ENCODE data around the gene SORCS2. TPM values are rescaled to one million over a fixed set of nuclear protein-coding genes. Genes with fewer than 3 reads are reported as not detected.

The SORCS2 gene
- total and polyA plus RNA-seq, 2 of the 13 experiments (the other 11 are each of a cell fraction or from before 2014, with no cell fraction given), result 0.82 to 1.0 TPM

DNA sequence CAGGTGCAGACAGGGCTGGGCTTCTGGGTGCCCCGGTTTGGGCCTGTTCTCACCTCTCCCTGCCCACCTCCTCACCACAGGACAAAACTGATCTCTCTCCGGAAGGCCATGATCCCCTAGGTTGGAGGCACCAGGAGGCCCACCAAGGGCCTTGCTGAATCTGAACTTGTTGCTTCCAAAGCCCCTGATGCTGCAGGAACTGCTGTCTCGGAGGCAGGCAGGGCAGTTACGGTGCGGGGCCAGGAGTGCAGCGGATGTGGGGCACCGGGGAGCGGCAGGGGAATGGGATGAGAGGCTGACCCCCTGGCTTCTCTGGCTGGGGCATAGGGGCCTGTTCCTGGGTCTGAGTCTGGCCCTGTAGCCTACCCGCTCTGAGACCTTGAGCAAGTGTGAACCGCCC is 342.8 kb downstream of the SORCS2 start:
- no TSS peak for BruUV-seq (replicated peaks)
- CTCF ChIA-PET (ENCODE audit: low intra/inter-chr PET ratio, low total read pairs), result no interaction called here

DNA sequence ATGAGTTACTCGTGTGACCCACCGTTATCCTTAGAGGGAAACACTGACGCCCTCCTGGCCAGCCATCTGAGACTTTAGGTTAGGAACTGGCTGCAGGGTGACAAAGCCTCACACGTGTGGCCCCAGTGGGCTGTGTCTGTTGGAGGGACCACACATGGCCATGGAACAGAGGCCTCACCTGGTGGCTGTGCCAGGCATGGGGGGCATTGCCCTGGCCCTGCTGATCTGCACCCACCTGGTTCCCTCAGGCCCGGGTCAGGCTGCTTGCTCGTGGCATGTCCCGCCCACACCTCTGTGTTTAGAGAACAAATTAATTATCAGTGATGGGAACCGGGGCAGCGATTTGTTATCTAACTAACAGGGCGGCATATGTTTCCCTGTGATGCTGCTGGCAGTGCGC is 343.3 kb downstream of the SORCS2 start:
- ATAC-seq (no peak), DNase-seq (ENCODE audit: low spot score) (no peak), FAIRE-seq (no peak)
- H3K9ac ChIP-seq (ENCODE audit: insufficient read depth, low read depth, low read length), result no peak overlapping the region
- peaks cover 2% of the 10 kb centered on the region for H3K79me2 ChIP-seq (ENCODE audit: insufficient read depth, low read length)
- WGBS (ENCODE audit: low lambda C conversion rate), result 92% methylated on average over 4 of the region's 11 CpGs
- no peak overlapping the region for H2AFZ ChIP-seq (ENCODE audit: low read length)
- no peaks in the 10 kb centered on the region for H4K20me1 ChIP-seq (ENCODE audit: insufficient read depth, low read length)
- no peaks in the 10 kb centered on the region for H3K9me3 ChIP-seq (ENCODE audit: low read length)
- intact Hi-C loops (cut with micrococcal nuclease; ENCODE audit: unreplicated experiment) (loop anchor here (10.0 kb wide), 1 partner anchor 99 kb away; no protein-coding TSS in a partner anchor), in situ Hi-C loops (cut with HindIII; ENCODE audit: extremely low pct_ligation_motif_present, low pct_unique_long_range_greater_than_20kb) (no loop called here)
- H3K4me3 ChIP-seq (replicated peaks in 1 of 3; ENCODE audit: insufficient read depth in 1 of 3, low read depth in 2 of 3, low read length in 3 of 3), result no peak overlapping the region
- peaks cover 40% of the 10 kb centered on the region for H3K4me1 ChIP-seq (ENCODE audit: insufficient read depth, low read length)
- H3K4me2 ChIP-seq (ENCODE audit: low read depth, low read length), result no peak overlapping the region
- H3K27me3 ChIP-seq (ENCODE audit: control insufficient read depth in 1 of 2, insufficient read depth in 2 of 2, low read length in 2 of 2), result no peaks in the 10 kb centered on the region; a peak in 2 of 5 replicates
- ChIA-PET POLR2A (no interaction called here), CTCF (ENCODE audit: low intra/inter-chr PET ratio, low total read pairs) (no interaction called here)
- no TSS peak for BruUV-seq (replicated peaks)
- H3K27ac ChIP-seq (ENCODE audit: extremely low read length, insufficient read depth, low read length), result no peak overlapping the region
- no peaks in the 10 kb centered on the region for H3K36me3 ChIP-seq (replicated peaks in 1 of 2; ENCODE audit: control insufficient read depth in 1 of 2, insufficient read depth in 2 of 2, low read length in 2 of 2)
- TF ChIP-seq NFKBIZ (CRISPR knock-in tag; IDR thresholded peaks at IDR 0.05) (no peak), ZNF468 (CRISPR knock-in tag; IDR thresholded peaks at IDR 0.05) (no peak), ZNF143 (CRISPR knock-in tag; IDR thresholded peaks at IDR 0.05) (no peak), ZNF430 (CRISPR knock-in tag; IDR thresholded peaks at IDR 0.05) (no peak), POGZ (CRISPR knock-in tag; IDR thresholded peaks at IDR 0.05) (no peak), ETV6 (CRISPR knock-in tag; conservative IDR thresholded peaks at IDR 0.05) (no peak), ZMYM2 (CRISPR knock-in tag; IDR thresholded peaks at IDR 0.05) (no peak)
- TF ChIP-seq, protein P1, sequence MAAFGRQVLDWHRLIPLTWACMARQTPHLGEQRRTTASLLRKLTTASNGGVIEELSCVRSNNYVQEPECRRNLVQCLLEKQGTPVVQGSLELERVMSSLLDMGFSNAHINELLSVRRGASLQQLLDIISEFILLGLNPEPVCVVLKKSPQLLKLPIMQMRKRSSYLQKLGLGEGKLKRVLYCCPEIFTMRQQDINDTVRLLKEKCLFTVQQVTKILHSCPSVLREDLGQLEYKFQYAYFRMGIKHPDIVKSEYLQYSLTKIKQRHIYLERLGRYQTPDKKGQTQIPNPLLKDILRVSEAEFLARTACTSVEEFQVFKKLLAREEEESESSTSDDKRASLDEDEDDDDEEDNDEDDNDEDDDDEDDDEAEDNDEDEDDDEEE (CRISPR knock-in tag; IDR thresholded peaks at IDR 0.05), result no peak
- TF ChIP-seq, protein P2, sequence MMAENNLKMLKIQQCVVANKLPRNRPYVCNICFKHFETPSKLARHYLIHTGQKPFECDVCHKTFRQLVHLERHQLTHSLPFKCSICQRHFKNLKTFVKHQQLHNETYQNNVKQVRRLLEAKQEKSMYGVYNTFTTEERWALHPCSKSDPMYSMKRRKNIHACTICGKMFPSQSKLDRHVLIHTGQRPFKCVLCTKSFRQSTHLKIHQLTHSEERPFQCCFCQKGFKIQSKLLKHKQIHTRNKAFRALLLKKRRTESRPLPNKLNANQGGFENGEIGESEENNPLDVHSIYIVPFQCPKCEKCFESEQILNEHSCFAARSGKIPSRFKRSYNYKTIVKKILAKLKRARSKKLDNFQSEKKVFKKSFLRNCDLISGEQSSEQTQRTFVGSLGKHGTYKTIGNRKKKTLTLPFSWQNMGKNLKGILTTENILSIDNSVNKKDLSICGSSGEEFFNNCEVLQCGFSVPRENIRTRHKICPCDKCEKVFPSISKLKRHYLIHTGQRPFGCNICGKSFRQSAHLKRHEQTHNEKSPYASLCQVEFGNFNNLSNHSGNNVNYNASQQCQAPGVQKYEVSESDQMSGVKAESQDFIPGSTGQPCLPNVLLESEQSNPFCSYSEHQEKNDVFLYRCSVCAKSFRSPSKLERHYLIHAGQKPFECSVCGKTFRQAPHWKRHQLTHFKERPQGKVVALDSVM (CRISPR knock-in tag; IDR thresholded peaks at IDR 0.05), result no peak

More for the DNA sequence above, 342.8 kb downstream of the SORCS2 start:
- H4K20me1 ChIP-seq (ENCODE audit: insufficient read depth, low read length), result no peaks in the 10 kb centered on the region
- H3K27me3 ChIP-seq (ENCODE audit: control insufficient read depth in 1 of 2, insufficient read depth in 2 of 2, low read length in 2 of 2), result no peaks in the 10 kb centered on the region; a peak in 2 of 5 replicates
- H2AFZ ChIP-seq (ENCODE audit: low read length), result no peak overlapping the region
- ATAC-seq (no peak), FAIRE-seq (no peak), DNase-seq (ENCODE audit: low spot score) (no peak)
- TF ChIP-seq MATR3 (CRISPR knock-in tag; IDR thresholded peaks at IDR 0.05) (no peak), SP4 (CRISPR knock-in tag; IDR thresholded peaks at IDR 0.05) (no peak), ZNF83 (CRISPR knock-in tag; IDR thresholded peaks at IDR 0.05; ENCODE audit: borderline replicate concordance) (no peak), ASH2L (IDR thresholded peaks at IDR 0.05; ENCODE audit: insufficient read length, low read depth, low read length) (no peak), FOXA3 (CRISPR knock-in tag; IDR thresholded peaks at IDR 0.05) (no peak), HOXA5 (CRISPR knock-in tag; IDR thresholded peaks at IDR 0.05) (no peak)
- TF ChIP-seq, protein P3, sequence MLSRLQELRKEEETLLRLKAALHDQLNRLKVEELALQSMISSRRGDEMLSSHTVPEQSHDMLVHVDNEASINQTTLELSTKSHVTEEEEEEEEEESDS (CRISPR knock-in tag; IDR thresholded peaks at IDR 0.05; ENCODE audit: borderline replicate concordance), result no peak
- peaks cover 45% of the 10 kb centered on the region for H3K4me1 ChIP-seq (ENCODE audit: insufficient read depth, low read length)
- no peaks in the 10 kb centered on the region for H3K9me3 ChIP-seq (ENCODE audit: low read length)
- intact Hi-C loops (cut with micrococcal nuclease; ENCODE audit: unreplicated experiment) (loop anchor here (10.0 kb wide), 1 partner anchor 100 kb away; no protein-coding TSS in a partner anchor), in situ Hi-C loops (cut with HindIII; ENCODE audit: extremely low pct_ligation_motif_present, low pct_unique_long_range_greater_than_20kb) (no loop called here)
- H3K4me3 ChIP-seq (replicated peaks in 1 of 3; ENCODE audit: insufficient read depth in 1 of 3, low read depth in 2 of 3, low read length in 3 of 3), result no peak overlapping the region
- no peak overlapping the region for H3K27ac ChIP-seq (ENCODE audit: extremely low read length, insufficient read depth, low read length)
- H3K9ac ChIP-seq (ENCODE audit: insufficient read depth, low read depth, low read length), result no peak overlapping the region
- no peak overlapping the region for H3K4me2 ChIP-seq (ENCODE audit: low read depth, low read length)
- POLR2A ChIA-PET, result no interaction called here
- whole genome bisulfite sequencing (ENCODE audit: low lambda C conversion rate), result 100% methylated on average over 5 of the region's 10 CpGs
- peaks cover 2% of the 10 kb centered on the region for H3K79me2 ChIP-seq (ENCODE audit: insufficient read depth, low read length)
- no peaks in the 10 kb centered on the region for H3K36me3 ChIP-seq (replicated peaks in 1 of 2; ENCODE audit: control insufficient read depth in 1 of 2, insufficient read depth in 2 of 2, low read length in 2 of 2)
